Naive thymus-derived CD4-positive, alpha-beta T cell (primary cell): ENCODE data around the gene ISM2. TPM values are rescaled to one million over a fixed set of nuclear protein-coding genes. Genes with fewer than 3 reads are reported as not detected.

ENCODE experiments used
- ATAC-seq: fragments of 150-1000 bp; cut with Tn5 transposase; 2 replicates; pipeline ENCODE4 v1.10.0; 2021; ENCODE audit warnings: mild to moderate bottlenecking, moderate library complexity
- CTCF ChIA-PET: fragments of 350-600 bp; sonication (Branson Sonifier 250); formaldehyde crosslinking; loops from one replicate; lab custom pipeline; 2021; ENCODE audit warnings: antibody characterized with exemption; lab: Charles Lee
- POLR2A ChIA-PET: fragments of 350-600 bp; sonication (Branson Sonifier 250); formaldehyde crosslinking; loops from one replicate; lab custom pipeline; 2021; ENCODE audit warnings: antibody characterized with exemption, inconsistent platforms; lab: Charles Lee
- DNase-seq, 9 donors: peaks; one replicate each; pipeline versions ENCODE4 v3.0.0 to v3.0.0-alpha.2; 2020 to 2022; ENCODE audit warnings: mixed read lengths in 1 of 9
- H3K27ac ChIP-seq: one replicate; pipeline ENCODE4 v1.7.0; 2013; ENCODE audit warnings: mild to moderate bottlenecking, low read depth, low read length, moderate library complexity
- H3K27me3 ChIP-seq, 2 donors: one replicate each; pipeline ENCODE4 v1.7.0; 2013; ENCODE audit warnings: low read length in 2 of 2, mild to moderate bottlenecking in 2 of 2, moderate library complexity in 2 of 2; ENCODE audit not compliant: control insufficient read depth in 2 of 2, insufficient read depth in 2 of 2
- H3K36me3 ChIP-seq, 3 experiments: 1 replicate in 2 of 3; 2 replicates in 1 of 3; pipeline ENCODE4 v1.7.0; 2013; ENCODE audit warnings: low read length in 3 of 3, mild to moderate bottlenecking in 3 of 3, moderate library complexity in 1 of 3; ENCODE audit not compliant: insufficient read depth in 3 of 3, control insufficient read depth in 2 of 3
- H3K4me1 ChIP-seq, 2 donors: one replicate each; pipeline ENCODE4 v1.7.0; 2013; ENCODE audit warnings: low read length in 2 of 2, mild to moderate bottlenecking in 2 of 2, moderate library complexity in 1 of 2; ENCODE audit not compliant: control insufficient read depth in 2 of 2, insufficient read depth in 2 of 2
- H3K4me3 ChIP-seq: 2 replicates; pipeline ENCODE4 v1.7.0; 2013; ENCODE audit warnings: mild to moderate bottlenecking, low read length
- H3K9me3 ChIP-seq, 3 experiments: 1 replicate in 2 of 3; 2 replicates in 1 of 3; pipeline ENCODE4 v1.7.0; 2013; ENCODE audit warnings: low read length in 3 of 3; ENCODE audit not compliant: control insufficient read depth in 2 of 3
- H3K27ac Mint-ChIP-seq, 9 donors: one replicate each; pipeline ENCODE4 v1.8.0; 2020 to 2022; ENCODE audit warnings: mixed read lengths in 9 of 9, mild to moderate bottlenecking in 8 of 9, moderate library complexity in 5 of 9, inconsistent platforms in 2 of 9
- H3K27me3 Mint-ChIP-seq, 5 donors: one replicate each; pipeline ENCODE4 v1.8.0; 2021 to 2022; ENCODE audit warnings: mixed read lengths in 5 of 5, mild to moderate bottlenecking in 1 of 5
- H3K36me3 Mint-ChIP-seq, 5 donors: one replicate each; pipeline ENCODE4 v1.8.0; 2020 to 2022; ENCODE audit warnings: mixed read lengths in 5 of 5, mild to moderate bottlenecking in 3 of 5, inconsistent platforms in 1 of 5
- H3K4me1 Mint-ChIP-seq, 7 donors: one replicate each; pipeline ENCODE4 v1.8.0; 2020 to 2022; ENCODE audit warnings: mixed read lengths in 7 of 7, mild to moderate bottlenecking in 3 of 7, inconsistent platforms in 1 of 7
- H3K4me3 Mint-ChIP-seq, 10 donors: one replicate each; pipeline ENCODE4 v1.8.0; 2020 to 2022; ENCODE audit warnings: mild to moderate bottlenecking in 10 of 10, mixed read lengths in 10 of 10, moderate library complexity in 6 of 10, inconsistent platforms in 2 of 10
- H3K9me3 Mint-ChIP-seq, 11 donors: one replicate each; pipeline ENCODE4 v1.8.0; 2020 to 2022; ENCODE audit warnings: mixed read lengths in 11 of 11, mild to moderate bottlenecking in 4 of 11, inconsistent platforms in 1 of 11, moderate library complexity in 1 of 11
- intact Hi-C, 2 donors: fragments of 100-400 bp; cut with micrococcal nuclease; formaldehyde crosslinking; loops; one replicate each; pipeline ENCODE4 v1.15.1; 2023
- polyA plus RNA-seq, 2 donors: library from polyadenylated mRNA; unstranded; fragments of 300-500 nt; fragmentation: Illumina TruSeq; gene quantifications; one replicate each; pipeline ENCODE4 v1.2.3, GENCODE V29; 2021
- total RNA-seq, 6 experiments: library from RNA in 5 of 6; stranded (reverse) in 5 of 6; gene quantifications; 1 replicate in 5 of 6; 2 replicates in 1 of 6; pipeline ENCODE4 v1.2.3 and lab custom pipeline; 2021 to 2026

ISM2 gene
- total and polyA plus RNA-seq, 7 experiments from 2014 or later = not detected

GRCh38 chr14:77424862-77425261 is 73.8 kb downstream of the ISM2 start:
- Histone ChIP-seq H3K4me1 (no peaks in the 10 kb centered on the region), H3K9me3 (peaks cover 0 to 5% (median 0%) of the 10 kb centered on the region in 3 experiments), H3K27ac (no peak overlapping the region), H3K27me3 (no peaks in the 10 kb centered on the region), H3K4me3 (no peak overlapping the region), H3K36me3 (peaks cover 0 to 80% (median 11%) of the 10 kb centered on the region in 3 experiments)
- Mint-ChIP-seq H3K27ac (no peak overlapping the region), H3K27me3 (no peaks in the 10 kb centered on the region), H3K9me3 (peaks cover 2 to 30% (median 9%) of the 10 kb centered on the region in 11 donors), H3K4me3 (no peak overlapping the region), H3K36me3 (peaks cover 53 to 89% (median 87%) of the 10 kb centered on the region in 5 donors), H3K4me1 (peaks cover 0 to 1% (median 0%) of the 10 kb centered on the region in 7 donors)
- intact Hi-C loops = no loop called here
- DNase-seq (no peak), ATAC-seq (no peak)
- POLR2A ChIA-PET = no interaction called here
- CTCF ChIA-PET = no interaction called here

Other genes with a start within 250 kb of the ISM2 start
- gene NGB, start 227.6 kb downstream of the ISM2 start, total RNA-seq = not detected
- gene NGB, start 227.6 kb downstream of the ISM2 start, polyA plus RNA-seq = not detected
- gene POMT2, start 177.9 kb downstream of the ISM2 start, total RNA-seq = 10 to 100 TPM in 2 of 5 experiments, 1 to 10 TPM in 3; 6.9 to 15.3 (median 9.4) TPM
- under 1 TPM in 1 of 2 donors, not detected in 1; 0.39 TPM for gene POMT2, start 177.9 kb downstream of the ISM2 start, polyA plus RNA-seq
- 10 to 100 TPM in 3 of 5 experiments, 1 to 10 TPM in 2; 7.1 to 13.4 (median 11.5) TPM for gene GSTZ1, start 177.8 kb downstream of the ISM2 start, total RNA-seq
- 1 to 10 TPM; 5.6 to 9.5 TPM for gene GSTZ1, start 177.8 kb downstream of the ISM2 start, polyA plus RNA-seq
- gene TMED8, start 121.7 kb downstream of the ISM2 start, total RNA-seq = 10 to 100 TPM in 1 of 5 experiments, 1 to 10 TPM in 4; 5.5 to 18.6 (median 7.0) TPM
- 1 to 10 TPM; 2.4 to 3.1 TPM for gene TMED8, start 121.7 kb downstream of the ISM2 start, polyA plus RNA-seq
- gene SAMD15, start 121.4 kb downstream of the ISM2 start, total RNA-seq = under 1 TPM in 3 of 5 experiments, not detected in 2; 0.27 to 0.46 (median 0.42) TPM
- gene SAMD15, start 121.4 kb downstream of the ISM2 start, polyA plus RNA-seq = not detected
- gene NOXRED1, start 75.3 kb downstream of the ISM2 start, total RNA-seq = 1 to 10 TPM in 1 of 5 experiments, under 1 TPM in 4; 0.32 to 1.1 (median 0.56) TPM
- not detected for gene NOXRED1, start 75.3 kb downstream of the ISM2 start, polyA plus RNA-seq
- gene VIPAS39, start 41.2 kb downstream of the ISM2 start, total RNA-seq = 10 to 100 TPM; 12.1 to 21.2 (median 20.5) TPM
- gene VIPAS39, start 41.2 kb downstream of the ISM2 start, polyA plus RNA-seq = 10 to 100 TPM; 10.5 to 11.7 TPM
- gene AHSA1, start 40.7 kb downstream of the ISM2 start, total RNA-seq = 100 to 1,000 TPM in 3 of 5 experiments, 10 to 100 TPM in 2; 51.6 to 176 (median 103) TPM
- gene AHSA1, start 40.7 kb downstream of the ISM2 start, polyA plus RNA-seq = 100 to 1,000 TPM; 142 to 175 TPM
- 10 to 100 TPM; 19.0 to 58.1 (median 25.7) TPM for gene SPTLC2, start 117.8 kb upstream of the ISM2 start, total RNA-seq
- 10 to 100 TPM; 11.6 to 12.7 TPM for gene SPTLC2, start 117.8 kb upstream of the ISM2 start, polyA plus RNA-seq
- 10 to 100 TPM; 10.2 to 20.3 (median 14.1) TPM for gene ALKBH1, start 209.2 kb upstream of the ISM2 start, total RNA-seq
- gene ALKBH1, start 209.2 kb upstream of the ISM2 start, polyA plus RNA-seq = 10 to 100 TPM in 1 of 2 donors, 1 to 10 TPM in 1; 7.6 to 10.7 TPM
- gene SLIRP, start 209.3 kb upstream of the ISM2 start, total RNA-seq = 10 to 100 TPM; 35.9 to 66.6 (median 45.5) TPM
- gene SLIRP, start 209.3 kb upstream of the ISM2 start, polyA plus RNA-seq = 100 to 1,000 TPM; 232 to 282 TPM